ENCODE results near the gene EIF4E2.

The EIF4E2 gene

GRCh38 chr2:232533944-232534710 lies 16.4 kb upstream of the EIF4E2 start:
- H3K4me3 ChIP-seq (IDR thresholded peaks at IDR 0.05; ENCODE audit: insufficient read depth, low read depth, low read length): no peak overlapping the region
- H2AFZ ChIP-seq (ENCODE audit: low read depth): no peak overlapping the region
- no peak overlapping the region for H3K4me2 ChIP-seq
- no peaks in the 10 kb centered on the region for H4K20me1 ChIP-seq (ENCODE audit: insufficient read depth)
- no peaks in the 10 kb centered on the region for H3K4me1 ChIP-seq (ENCODE audit: low read depth, poor library complexity, severe bottlenecking)
- H3K79me2 ChIP-seq (ENCODE audit: insufficient read depth, low read depth): no peaks in the 10 kb centered on the region
- no peaks in the 10 kb centered on the region for H3K36me3 ChIP-seq (ENCODE audit: insufficient read depth)
- H3K27ac ChIP-seq: no peak overlapping the region
- no peak overlapping the region for H3K9ac ChIP-seq
- no peak for TF ChIP-seq CTCF (conservative IDR thresholded peaks at IDR 0.05; ENCODE audit: low read depth, low read length)
- H3K27me3 ChIP-seq (ENCODE audit: insufficient read depth, low read depth): no peaks in the 10 kb centered on the region

- no peak overlapping the region for H3K9ac ChIP-seq
- no peaks in the 10 kb centered on the region for H3K79me2 ChIP-seq (ENCODE audit: insufficient read depth, low read depth)
- H3K27me3 ChIP-seq (ENCODE audit: insufficient read depth, low read depth): peaks cover 2% of the 10 kb centered on the region; the same call in 1 of the 2 replicates
- no peaks in the 10 kb centered on the region for H4K20me1 ChIP-seq (ENCODE audit: insufficient read depth)
- no peak overlapping the region for H3K4me3 ChIP-seq (IDR thresholded peaks at IDR 0.05; ENCODE audit: insufficient read depth, low read depth, low read length)
- no peak for TF ChIP-seq CTCF (conservative IDR thresholded peaks at IDR 0.05; ENCODE audit: low read depth, low read length)
- no peak overlapping the region for H3K4me2 ChIP-seq
- no peak overlapping the region for H3K27ac ChIP-seq
- H2AFZ ChIP-seq (ENCODE audit: low read depth): no peak overlapping the region
- no peaks in the 10 kb centered on the region for H3K4me1 ChIP-seq (ENCODE audit: low read depth, poor library complexity, severe bottlenecking)
- no peaks in the 10 kb centered on the region for H3K36me3 ChIP-seq (ENCODE audit: insufficient read depth)
Measured at GRCh38 chr2:232534940-232535651, 15.4 kb upstream of the EIF4E2 start.

GRCh38 chr2:232535761-232536530 lies 14.5 kb upstream of the EIF4E2 start:
- Histone ChIP-seq H3K79me2 (ENCODE audit: insufficient read depth, low read depth) (no peaks in the 10 kb centered on the region), H3K27me3 (ENCODE audit: insufficient read depth, low read depth) (peaks cover 2% of the 10 kb centered on the region; the same call in 1 of the 2 replicates), H2AFZ (ENCODE audit: low read depth) (no peak overlapping the region), H3K4me2 (no peak overlapping the region), H3K27ac (no peak overlapping the region), H3K4me1 (ENCODE audit: low read depth, poor library complexity, severe bottlenecking) (no peaks in the 10 kb centered on the region), H3K4me3 (IDR thresholded peaks at IDR 0.05; ENCODE audit: insufficient read depth, low read depth, low read length) (no peak overlapping the region), H4K20me1 (ENCODE audit: insufficient read depth) (no peaks in the 10 kb centered on the region), H3K9ac (no peak overlapping the region), H3K36me3 (ENCODE audit: insufficient read depth) (no peaks in the 10 kb centered on the region)
- no peak for TF ChIP-seq CTCF (conservative IDR thresholded peaks at IDR 0.05; ENCODE audit: low read depth, low read length)

- H3K27ac ChIP-seq: no peak overlapping the region
- no peak overlapping the region for H3K9ac ChIP-seq
- no peak overlapping the region for H3K4me3 ChIP-seq (IDR thresholded peaks at IDR 0.05; ENCODE audit: insufficient read depth, low read depth, low read length)
- H3K79me2 ChIP-seq (ENCODE audit: insufficient read depth, low read depth): no peaks in the 10 kb centered on the region
- H3K27me3 ChIP-seq (ENCODE audit: insufficient read depth, low read depth): peaks cover 2% of the 10 kb centered on the region; the same call in 1 of the 2 replicates
- TF ChIP-seq CTCF (conservative IDR thresholded peaks at IDR 0.05; ENCODE audit: low read depth, low read length): peak; percentile 41
- H3K4me1 ChIP-seq (ENCODE audit: low read depth, poor library complexity, severe bottlenecking): no peaks in the 10 kb centered on the region
- H3K36me3 ChIP-seq (ENCODE audit: insufficient read depth): no peaks in the 10 kb centered on the region
- no peaks in the 10 kb centered on the region for H4K20me1 ChIP-seq (ENCODE audit: insufficient read depth)
- H2AFZ ChIP-seq (ENCODE audit: low read depth): no peak overlapping the region
- no peak overlapping the region for H3K4me2 ChIP-seq
Measured at GRCh38 chr2:232537079-232537478, 13.4 kb upstream of the EIF4E2 start.

All from KMS-11 (cell line).